Skin epidermis (tissue), 12 donors: ENCODE data around the gene GTF2I.
"Not testable (repeated sequence)": the region's sequence is repeated elsewhere in the genome, so short reads cannot be mapped to it uniquely, and the experiment has no call there.

Experiments
- H3K27ac ChIP-seq, 21 experiments: fragments of 200-600 bp; sonication (generic) in 11 of 21; one replicate each; pipeline ENCODE4 v1.5.0; 2020; ENCODE audit warnings: mild to moderate bottlenecking in 3 of 21, inconsistent platforms in 2 of 21, moderate library complexity in 2 of 21
- H3K4me3 ChIP-seq, 7 experiments: fragments of 200-600 bp; sonication (generic) in 2 of 7; one replicate each; pipeline ENCODE4 v1.5.0; 2020; ENCODE audit warnings: inconsistent platforms in 2 of 7, mild to moderate bottlenecking in 2 of 7, moderate library complexity in 1 of 7

The GTF2I gene

GRCh38 chr7:74655768-74656440 is 1.6 kb upstream of the GTF2I start:
- Histone ChIP-seq H3K27ac (peak overlapping the region in 19 of 21 experiments; percentile 86 to 100 (median 99)), H3K4me3 (peak overlapping the region; percentile 75 to 100 (median 99))

- H3K27ac ChIP-seq: peak overlapping the region in 20 of 21 experiments; percentile 86 to 100 (median 99)
- peak overlapping the region; percentile 75 to 100 (median 99) for H3K4me3 ChIP-seq
These were observed 1.1 kb upstream of the GTF2I start for GRCh38 chr7:74656441-74656836.

GRCh38 chr7:74656837-74657691 is 454 bp upstream of the GTF2I start:
- H3K4me3 ChIP-seq: peak overlapping the region; percentile 75 to 100 (median 99)
- peak overlapping the region; percentile 91 to 100 (median 99) for H3K27ac ChIP-seq

GRCh38 chr7:74658178-74659004 is 873 bp downstream of the GTF2I start:
- H3K27ac ChIP-seq: peak overlapping the region; percentile 91 to 100 (median 99)

GRCh38 chr7:74660202-74660601 is 2.7 kb downstream of the GTF2I start:
- Histone ChIP-seq H3K27ac (peak overlapping the region in 20 of 21 experiments; percentile 45 to 100 (median 87)), H3K4me3 (peak overlapping the region in 6 of 7 experiments; percentile 1 to 100 (median 98))

More at GRCh38 chr7:74658178-74659004, 873 bp downstream of the GTF2I start:
- H3K4me3 ChIP-seq: peak overlapping the region; percentile 75 to 100 (median 99)

GRCh38 chr7:74661836-74662794 is 4.6 kb downstream of the GTF2I start:
- Histone ChIP-seq H3K4me3 (peak overlapping the region in 1 of 7 experiments; percentile 100), H3K27ac (peak overlapping the region in 18 of 21 experiments; percentile 11 to 100 (median 86))

GRCh38 chr7:74665296-74665938 is 7.9 kb downstream of the GTF2I start:
- Histone ChIP-seq H3K4me3 (no peak overlapping the region), H3K27ac (peak overlapping the region in 3 of 21 experiments; percentile 50 to 62 (median 56))

GRCh38 chr7:74667013-74667412 is 9.5 kb downstream of the GTF2I start:
- H3K4me3 ChIP-seq, H3K27ac ChIP-seq: not testable (repeated sequence)

DNA sequence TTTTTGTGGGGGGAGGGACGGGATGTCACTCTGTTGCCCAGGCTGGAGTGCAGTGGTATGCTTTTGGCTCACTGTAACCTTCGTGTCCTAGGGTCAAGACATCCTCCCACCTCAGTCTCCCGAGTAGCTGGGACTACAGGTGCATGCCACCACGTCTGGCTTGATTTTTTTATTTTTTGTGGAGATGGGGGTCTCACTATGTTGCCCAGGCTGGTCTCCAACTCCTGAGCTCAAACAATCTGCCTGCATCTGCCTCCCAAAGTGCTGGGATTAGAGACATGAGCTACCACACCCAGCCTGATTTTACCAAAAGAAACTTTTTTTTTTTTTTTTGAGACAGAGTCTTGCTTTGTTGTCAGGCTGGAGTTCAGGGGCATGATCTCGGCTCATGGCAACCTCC is 10.0 kb downstream of the GTF2I start:
- H3K27ac ChIP-seq: not testable (repeated sequence)

DNA sequence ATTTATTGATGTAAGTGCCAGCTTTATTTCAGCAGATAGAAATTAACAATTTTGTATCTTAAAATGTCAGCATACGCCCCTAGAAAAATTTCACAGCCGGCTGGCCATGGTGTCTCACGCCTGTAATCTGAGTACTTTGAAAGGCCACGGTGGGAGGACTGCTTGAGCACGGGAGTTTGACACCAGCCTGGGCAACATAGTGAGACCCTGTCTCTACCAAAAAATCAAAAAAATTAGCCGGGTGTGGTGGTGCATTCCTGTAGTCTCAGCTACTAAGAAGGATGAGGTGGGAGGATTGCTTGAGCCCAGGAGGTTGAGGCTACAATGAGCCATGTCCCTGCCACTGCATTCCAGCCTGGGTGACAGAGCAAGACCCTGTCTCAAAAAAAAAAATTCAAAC is 14.1 kb downstream of the GTF2I start:
- no peak overlapping the region for H3K27ac ChIP-seq
- H3K4me3 ChIP-seq: no peak overlapping the region

More for the DNA sequence above, 10.0 kb downstream of the GTF2I start:
- H3K4me3 ChIP-seq: not testable (repeated sequence)

DNA sequence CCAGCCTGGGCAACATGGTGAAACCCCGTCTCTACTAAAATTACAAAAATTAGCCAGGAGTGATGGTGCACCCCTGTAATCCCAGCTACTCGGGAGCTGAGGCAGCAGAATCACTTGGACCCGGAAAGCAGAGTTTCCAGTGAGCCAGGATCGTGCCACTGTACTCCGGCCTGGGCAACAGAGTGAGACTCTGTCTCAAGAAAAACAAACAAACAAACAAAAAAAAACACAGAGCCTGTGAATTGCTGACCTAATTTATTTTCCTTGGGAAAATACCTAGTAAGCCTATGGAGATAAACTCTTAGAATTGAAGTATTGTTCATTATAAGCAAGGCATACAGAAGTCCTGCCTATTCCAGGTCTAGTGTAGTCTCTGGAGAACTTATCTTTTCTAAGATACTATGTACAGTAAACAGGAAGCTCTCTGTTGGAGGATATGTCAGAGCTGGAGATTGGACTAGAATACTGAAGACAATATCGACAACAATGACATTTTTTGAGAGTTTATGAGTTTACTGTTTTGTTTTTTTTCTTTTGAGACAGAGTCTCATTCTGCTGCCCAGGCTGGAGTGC is 14.9 kb downstream of the GTF2I start:
- Histone ChIP-seq H3K4me3 (no peak overlapping the region), H3K27ac (peak overlapping the region in 4 of 21 experiments; percentile 22 to 46 (median 39))

GRCh38 chr7:74674166-74674565 is 16.6 kb downstream of the GTF2I start:
- Histone ChIP-seq H3K4me3 (no peak overlapping the region), H3K27ac (no peak overlapping the region)

GRCh38 chr7:74682829-74683228 is 25.3 kb downstream of the GTF2I start:
- Histone ChIP-seq H3K4me3 (no peak overlapping the region), H3K27ac (no peak overlapping the region)

DNA sequence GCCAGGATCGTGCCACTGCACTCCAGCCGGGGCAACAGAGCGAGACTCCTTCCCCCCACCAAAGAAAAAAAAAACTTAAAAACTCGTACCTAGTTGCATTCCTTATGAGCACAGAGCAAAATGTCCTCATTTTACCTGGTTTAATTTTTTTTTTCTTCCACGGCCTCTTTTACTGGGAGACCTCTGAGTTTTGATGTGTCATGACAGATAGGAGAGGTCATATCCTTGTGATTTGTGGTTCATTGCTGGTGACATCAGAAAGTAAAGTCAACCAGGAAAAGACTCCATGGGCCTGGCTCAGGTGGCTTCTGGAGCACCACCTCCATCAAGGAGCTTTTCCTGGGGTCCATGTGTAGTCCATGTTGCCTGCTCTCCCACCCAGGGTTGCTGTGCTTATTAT is 26.3 kb downstream of the GTF2I start:
- Histone ChIP-seq H3K4me3 (no peak overlapping the region), H3K27ac (no peak overlapping the region)

DNA sequence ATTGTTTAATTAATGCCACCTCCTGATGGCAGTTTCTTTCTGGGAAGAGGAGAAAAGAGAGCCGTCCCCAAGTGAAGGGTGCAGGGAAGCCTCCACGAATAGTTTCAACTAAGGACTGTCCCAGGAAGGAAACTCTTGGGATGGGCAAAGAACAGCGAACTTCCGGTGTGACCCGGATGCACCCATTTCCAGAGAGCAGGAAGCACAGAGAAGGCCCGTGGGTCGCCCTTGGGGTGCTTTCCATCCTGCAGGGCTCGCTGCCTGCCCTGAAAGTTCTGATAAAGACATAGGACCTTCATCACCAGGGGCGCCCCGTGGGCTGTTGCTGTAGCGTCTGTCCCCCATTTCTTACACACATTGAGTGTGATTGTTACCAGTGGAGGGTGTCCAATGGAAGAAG is 27.0 kb downstream of the GTF2I start:
- H3K27ac ChIP-seq: no peak overlapping the region
- H3K4me3 ChIP-seq: no peak overlapping the region

DNA sequence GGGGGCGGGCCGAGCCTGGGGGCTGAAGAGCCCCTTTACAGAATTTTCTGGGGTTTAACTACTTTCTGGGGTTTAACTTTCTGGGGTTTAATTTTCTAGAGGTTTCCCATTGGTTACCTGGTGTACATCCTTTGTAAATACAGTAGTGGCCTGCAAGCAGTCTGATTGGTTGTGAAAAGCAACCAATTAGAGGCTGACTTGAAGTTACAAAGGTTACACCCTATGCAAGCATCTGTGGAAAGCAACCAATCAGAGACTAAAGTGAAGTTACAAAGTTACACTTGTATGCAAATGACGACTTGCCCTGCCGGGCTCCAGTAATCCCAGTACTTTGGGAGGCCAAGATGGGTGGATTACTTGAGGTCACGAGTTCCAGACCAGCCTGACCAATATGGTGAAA is 27.4 kb downstream of the GTF2I start:
- no peak overlapping the region for H3K27ac ChIP-seq
- no peak overlapping the region for H3K4me3 ChIP-seq

DNA sequence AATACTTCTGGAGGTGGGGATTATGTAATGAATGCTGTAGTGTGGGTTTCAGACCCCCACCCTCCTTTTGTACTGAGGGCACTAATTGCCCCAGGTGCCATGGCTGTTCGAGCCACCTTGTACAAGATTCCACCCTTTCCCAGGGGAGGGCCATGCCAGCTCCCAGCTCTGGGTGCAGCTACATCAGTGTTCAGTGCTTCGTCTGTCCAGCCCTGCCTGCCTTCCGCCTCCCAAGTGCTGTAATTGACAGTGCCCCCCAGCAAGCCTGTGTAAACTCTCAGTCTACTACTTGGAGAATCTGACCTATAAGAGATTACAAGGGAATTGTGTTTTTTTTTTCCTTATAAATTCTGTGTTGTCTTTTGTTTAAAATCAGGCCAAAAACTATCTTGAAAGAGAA is 33.0 kb downstream of the GTF2I start:
- Histone ChIP-seq H3K27ac (no peak overlapping the region), H3K4me3 (no peak overlapping the region)

DNA sequence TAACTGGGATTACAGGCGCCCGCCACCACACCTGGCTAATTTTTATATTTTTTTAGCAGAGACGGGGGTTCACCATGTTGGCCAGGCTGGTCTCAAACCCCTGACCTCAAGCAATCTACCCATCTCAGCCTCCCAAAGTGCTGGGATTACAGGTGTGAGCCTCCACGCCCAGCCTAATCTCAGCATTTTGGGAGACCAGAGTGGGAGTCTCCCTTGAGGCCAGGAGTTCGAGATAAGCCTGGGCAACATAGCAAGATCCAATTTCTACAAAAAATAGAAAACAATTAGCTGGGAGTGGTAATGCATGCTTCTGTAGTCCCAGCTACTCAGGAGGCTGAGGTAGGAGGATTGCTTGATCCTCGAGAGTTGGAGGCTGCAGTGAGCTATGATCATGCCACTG is 46.9 kb downstream of the GTF2I start:
- not testable (repeated sequence) for H3K4me3 ChIP-seq

More for the DNA sequence above, 46.9 kb downstream of the GTF2I start:
- H3K27ac ChIP-seq: not testable (repeated sequence)
